HL-60 (cell line): ENCODE measurements around the gene IL20.

ENCODE experiments used
- DNase-seq, 2 experiments: peaks; one replicate each; pipeline ENCODE4 v3.0.0-alpha.2; 2010 to 2020; ENCODE audit warnings: low read depth in 1 of 2, low spot score in 1 of 2
- H3K27ac ChIP-seq: fragments of 250-450 bp; sonication (Bioruptor Pico); replicated peaks from 2 replicates; pipeline ENCODE4 v1.5.1; 2020; ENCODE audit warnings: mild to moderate bottlenecking, moderate library complexity
- H3K27me3 ChIP-seq: fragments of 250-450 bp; sonication (Bioruptor Pico); 2 replicates; pipeline ENCODE4 v1.5.1; 2021; ENCODE audit warnings: mild to moderate bottlenecking, moderate library complexity; ENCODE audit not compliant: insufficient read depth, poor library complexity, severe bottlenecking
- H3K4me3 ChIP-seq: replicated peaks from 2 replicates; pipeline ENCODE4 v1.5.1; 2011; ENCODE audit warnings: mild to moderate bottlenecking, control low read depth, low read length; ENCODE audit not compliant: insufficient read depth
- GABPA ChIP-seq: IDR thresholded peaks from 2 replicates; pipeline ENCODE4 v1.6.1; 2012; ENCODE audit warnings: low read depth
- POLR2AphosphoS5 ChIP-seq: IDR thresholded peaks from 2 replicates; pipeline ENCODE4 v1.6.1; 2012; ENCODE audit warnings: low read depth
- SPI1 ChIP-seq: IDR thresholded peaks from 2 replicates; pipeline ENCODE4 v1.6.1; 2012; ENCODE audit warnings: low read depth, mild to moderate bottlenecking, borderline replicate concordance
- TF ChIP-seq, protein P1 (sequence below): IDR thresholded peaks from 2 replicates; pipeline ENCODE4 v1.6.1; 2012; ENCODE audit warnings: low read depth; ENCODE audit not compliant: insufficient replicate concordance
- TF ChIP-seq, protein P2 (sequence below): IDR thresholded peaks from one replicate; pipeline ENCODE4 v1.5.1; 2011; ENCODE audit warnings: low read length, control low read depth, inconsistent platforms; ENCODE audit not compliant: insufficient read depth

IL20 gene

GRCh38 chr1:206908038-206908437 lies 42.6 kb downstream of the IL20 start:
- peaks cover 23% of the 10 kb centered on the region for H3K27me3 ChIP-seq
- no peak overlapping the region for H3K27ac ChIP-seq
- H3K4me3 ChIP-seq, result no peak overlapping the region
- TF ChIP-seq POLR2AphosphoS5 (no peak), GABPA (no peak), SPI1 (no peak)
- TF ChIP-seq, protein P1, sequence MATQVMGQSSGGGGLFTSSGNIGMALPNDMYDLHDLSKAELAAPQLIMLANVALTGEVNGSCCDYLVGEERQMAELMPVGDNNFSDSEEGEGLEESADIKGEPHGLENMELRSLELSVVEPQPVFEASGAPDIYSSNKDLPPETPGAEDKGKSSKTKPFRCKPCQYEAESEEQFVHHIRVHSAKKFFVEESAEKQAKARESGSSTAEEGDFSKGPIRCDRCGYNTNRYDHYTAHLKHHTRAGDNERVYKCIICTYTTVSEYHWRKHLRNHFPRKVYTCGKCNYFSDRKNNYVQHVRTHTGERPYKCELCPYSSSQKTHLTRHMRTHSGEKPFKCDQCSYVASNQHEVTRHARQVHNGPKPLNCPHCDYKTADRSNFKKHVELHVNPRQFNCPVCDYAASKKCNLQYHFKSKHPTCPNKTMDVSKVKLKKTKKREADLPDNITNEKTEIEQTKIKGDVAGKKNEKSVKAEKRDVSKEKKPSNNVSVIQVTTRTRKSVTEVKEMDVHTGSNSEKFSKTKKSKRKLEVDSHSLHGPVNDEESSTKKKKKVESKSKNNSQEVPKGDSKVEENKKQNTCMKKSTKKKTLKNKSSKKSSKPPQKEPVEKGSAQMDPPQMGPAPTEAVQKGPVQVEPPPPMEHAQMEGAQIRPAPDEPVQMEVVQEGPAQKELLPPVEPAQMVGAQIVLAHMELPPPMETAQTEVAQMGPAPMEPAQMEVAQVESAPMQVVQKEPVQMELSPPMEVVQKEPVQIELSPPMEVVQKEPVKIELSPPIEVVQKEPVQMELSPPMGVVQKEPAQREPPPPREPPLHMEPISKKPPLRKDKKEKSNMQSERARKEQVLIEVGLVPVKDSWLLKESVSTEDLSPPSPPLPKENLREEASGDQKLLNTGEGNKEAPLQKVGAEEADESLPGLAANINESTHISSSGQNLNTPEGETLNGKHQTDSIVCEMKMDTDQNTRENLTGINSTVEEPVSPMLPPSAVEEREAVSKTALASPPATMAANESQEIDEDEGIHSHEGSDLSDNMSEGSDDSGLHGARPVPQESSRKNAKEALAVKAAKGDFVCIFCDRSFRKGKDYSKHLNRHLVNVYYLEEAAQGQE, result no peak
- TF ChIP-seq, protein P2, sequence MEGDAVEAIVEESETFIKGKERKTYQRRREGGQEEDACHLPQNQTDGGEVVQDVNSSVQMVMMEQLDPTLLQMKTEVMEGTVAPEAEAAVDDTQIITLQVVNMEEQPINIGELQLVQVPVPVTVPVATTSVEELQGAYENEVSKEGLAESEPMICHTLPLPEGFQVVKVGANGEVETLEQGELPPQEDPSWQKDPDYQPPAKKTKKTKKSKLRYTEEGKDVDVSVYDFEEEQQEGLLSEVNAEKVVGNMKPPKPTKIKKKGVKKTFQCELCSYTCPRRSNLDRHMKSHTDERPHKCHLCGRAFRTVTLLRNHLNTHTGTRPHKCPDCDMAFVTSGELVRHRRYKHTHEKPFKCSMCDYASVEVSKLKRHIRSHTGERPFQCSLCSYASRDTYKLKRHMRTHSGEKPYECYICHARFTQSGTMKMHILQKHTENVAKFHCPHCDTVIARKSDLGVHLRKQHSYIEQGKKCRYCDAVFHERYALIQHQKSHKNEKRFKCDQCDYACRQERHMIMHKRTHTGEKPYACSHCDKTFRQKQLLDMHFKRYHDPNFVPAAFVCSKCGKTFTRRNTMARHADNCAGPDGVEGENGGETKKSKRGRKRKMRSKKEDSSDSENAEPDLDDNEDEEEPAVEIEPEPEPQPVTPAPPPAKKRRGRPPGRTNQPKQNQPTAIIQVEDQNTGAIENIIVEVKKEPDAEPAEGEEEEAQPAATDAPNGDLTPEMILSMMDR, result no peak
- no peak for DNase-seq

DNA sequence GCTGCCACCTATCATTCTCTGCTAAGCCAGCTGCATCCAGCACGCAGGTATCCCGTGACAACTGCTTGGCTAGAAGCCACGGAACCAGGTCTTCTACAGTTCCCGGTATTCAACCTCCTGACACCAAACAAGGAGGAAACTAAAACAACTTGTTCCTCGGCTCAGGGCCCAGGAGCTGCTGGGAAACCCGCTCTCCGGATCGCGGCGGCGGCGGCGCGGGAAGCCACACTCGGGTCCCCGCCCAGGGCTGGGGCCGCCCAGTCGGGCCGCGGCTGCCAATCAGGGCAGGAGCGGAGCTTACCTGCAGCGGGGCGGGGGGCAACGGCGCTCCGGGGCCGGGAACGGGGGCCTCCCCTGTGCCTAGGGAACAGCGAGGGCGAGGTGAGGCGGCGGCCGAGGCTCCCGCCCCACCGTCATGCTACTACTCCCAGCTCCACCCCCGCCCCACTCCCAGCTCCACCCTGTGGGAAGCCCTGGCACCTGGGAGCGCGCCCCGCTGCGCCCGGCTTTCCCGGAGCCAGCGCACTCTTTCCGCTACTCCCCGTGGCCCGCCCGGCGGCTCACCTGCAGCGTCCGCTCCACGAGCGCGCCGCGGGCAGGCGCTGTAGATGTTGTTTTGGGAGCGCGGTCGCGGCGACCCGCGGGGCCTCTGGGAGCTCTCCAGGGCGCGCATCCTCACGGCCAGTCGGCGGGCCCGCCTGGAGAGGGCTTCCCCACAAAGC lies 43.9 kb downstream of the IL20 start:
- Histone ChIP-seq H3K27ac (no peak overlapping the region), H3K27me3 (peaks cover 23% of the 10 kb centered on the region), H3K4me3 (peak overlapping the region; percentile 53)
- DNase-seq, result no peak
- TF ChIP-seq POLR2AphosphoS5, result no peak
- TF ChIP-seq, protein P2, result no peak
- no peak for TF ChIP-seq GABPA
- no peak for TF ChIP-seq SPI1
- TF ChIP-seq, protein P1, result no peak

DNA sequence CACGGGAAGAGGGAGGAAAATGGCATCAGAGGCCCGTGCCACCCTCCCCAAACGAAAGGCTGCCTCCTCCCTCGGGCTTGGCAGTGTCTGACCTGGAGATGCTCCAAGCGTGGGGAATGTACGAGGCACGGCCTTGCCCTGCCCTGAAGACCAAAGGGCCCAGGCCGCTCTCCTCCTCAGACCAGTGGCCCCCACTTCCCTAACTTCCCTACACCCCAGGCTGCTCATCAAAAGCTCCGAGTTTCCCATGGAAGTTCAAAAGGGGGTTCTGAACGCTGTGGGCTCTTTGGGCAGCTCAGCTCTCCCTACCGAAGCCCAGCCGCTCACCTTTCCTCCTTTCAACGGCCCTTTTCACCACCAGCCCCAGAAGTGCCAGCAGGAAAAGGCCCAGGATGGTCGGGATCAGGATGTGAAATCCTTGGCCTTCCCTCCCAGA lies 44.5 kb downstream of the IL20 start:
- peaks cover 23% of the 10 kb centered on the region for H3K27me3 ChIP-seq
- H3K4me3 ChIP-seq, result peak overlapping the region; percentile 53
- H3K27ac ChIP-seq, result no peak overlapping the region
- no peak for DNase-seq
- TF ChIP-seq SPI1 (no peak), POLR2AphosphoS5 (no peak), GABPA (no peak)
- TF ChIP-seq, protein P1, result no peak
- TF ChIP-seq, protein P2, result no peak
